Ovary (tissue), 3 donors: ENCODE data around the gene UBE2A.

Experiments used
- EP300 ChIP-seq: sonication (generic); formaldehyde crosslinking; IDR thresholded peaks from one replicate; pipeline ENCODE4 v1.6.1; 2017; ENCODE audit warnings: antibody characterized with exemption
- POLR2A ChIP-seq: fragments of 450-650 bp; IDR thresholded peaks from one replicate; pipeline ENCODE4 v1.6.1; 2017; ENCODE audit warnings: antibody characterized with exemption, mild to moderate bottlenecking, moderate library complexity
- TF ChIP-seq, protein P1 (sequence below), 3 donors: fragments of 450-650 bp in 2 of 3; fragments of 200-600 bp in 1 of 3; IDR thresholded peaks; one replicate each; pipeline versions ENCODE4 v1.5.1 to v1.8.0; 2016 to 2022; ENCODE audit warnings: antibody characterized with exemption in 3 of 3, mild to moderate bottlenecking in 1 of 3
- donor health status: DM: no; HTN: no; CAD: no.

DNA sequence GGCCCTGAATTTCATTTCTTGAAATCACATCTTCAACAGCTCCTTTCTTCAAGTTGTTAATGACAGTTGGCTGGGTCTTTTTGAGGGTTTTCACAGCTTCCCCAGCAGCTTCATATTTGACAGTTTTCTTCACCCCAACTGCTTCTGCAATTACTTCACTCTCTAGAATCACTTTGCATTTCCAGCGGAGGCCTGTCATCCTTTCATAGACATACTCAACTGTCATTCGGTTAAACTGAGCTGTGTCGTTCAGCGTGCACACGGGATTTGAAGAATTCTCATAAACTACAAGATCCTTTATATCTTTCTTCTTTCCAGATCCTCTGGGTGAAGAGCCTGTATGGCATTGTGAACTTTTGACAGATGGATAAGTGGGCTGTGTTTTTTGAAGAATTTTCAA, 15.4 kb downstream of the UBE2A start:
- TF ChIP-seq EP300 (no peak), POLR2A (no peak)
- TF ChIP-seq, protein P1, sequence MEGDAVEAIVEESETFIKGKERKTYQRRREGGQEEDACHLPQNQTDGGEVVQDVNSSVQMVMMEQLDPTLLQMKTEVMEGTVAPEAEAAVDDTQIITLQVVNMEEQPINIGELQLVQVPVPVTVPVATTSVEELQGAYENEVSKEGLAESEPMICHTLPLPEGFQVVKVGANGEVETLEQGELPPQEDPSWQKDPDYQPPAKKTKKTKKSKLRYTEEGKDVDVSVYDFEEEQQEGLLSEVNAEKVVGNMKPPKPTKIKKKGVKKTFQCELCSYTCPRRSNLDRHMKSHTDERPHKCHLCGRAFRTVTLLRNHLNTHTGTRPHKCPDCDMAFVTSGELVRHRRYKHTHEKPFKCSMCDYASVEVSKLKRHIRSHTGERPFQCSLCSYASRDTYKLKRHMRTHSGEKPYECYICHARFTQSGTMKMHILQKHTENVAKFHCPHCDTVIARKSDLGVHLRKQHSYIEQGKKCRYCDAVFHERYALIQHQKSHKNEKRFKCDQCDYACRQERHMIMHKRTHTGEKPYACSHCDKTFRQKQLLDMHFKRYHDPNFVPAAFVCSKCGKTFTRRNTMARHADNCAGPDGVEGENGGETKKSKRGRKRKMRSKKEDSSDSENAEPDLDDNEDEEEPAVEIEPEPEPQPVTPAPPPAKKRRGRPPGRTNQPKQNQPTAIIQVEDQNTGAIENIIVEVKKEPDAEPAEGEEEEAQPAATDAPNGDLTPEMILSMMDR (IDR thresholded peaks at IDR 0.05), result no peak
